HCT116 (cell line): ENCODE results near the gene GBP6. TPM values are rescaled to one million over a fixed set of nuclear protein-coding genes. Genes with fewer than 3 reads are reported as not detected.

ENCODE experiments used
- ATAC-seq: fragments of 200-7000 bp; cut with Tn5 transposase; 2 replicates; pipeline ENCODE4 v1.9.1; 2020; ENCODE audit warnings: mild to moderate bottlenecking, moderate library complexity
- BruUV-seq: library from RNA; stranded (reverse); fragments of 400-500 nt; replicated peaks from 2 replicates; lab custom pipeline; 2021; lab: Mats Ljungman, UMichigan
- CTCF ChIA-PET: fragments of 300-600 bp; sonication (Branson Sonifier 250); formaldehyde crosslinking; loops from one replicate; lab custom pipeline; 2021; ENCODE audit warnings: antibody characterized with exemption; lab: Charles Lee
- POLR2A ChIA-PET: fragments of 300-600, 350-600 bp; sonication (Branson Sonifier 250); formaldehyde crosslinking; loops from one replicate; lab custom pipeline; 2021; ENCODE audit warnings: antibody characterized with exemption; lab: Charles Lee
- RAD21 ChIA-PET, 2 experiments: fragments of 300-600 bp; sonication (Branson Sonifier 250); formaldehyde crosslinking; loops; one replicate each; lab custom pipeline; 2023; ENCODE audit warnings: low total read pairs in 2 of 2; ENCODE audit not compliant: uncharacterized antibody in 2 of 2, unreplicated experiment in 2 of 2, low non-redundant PET in 1 of 2; lab: Charles Lee
- DNase-seq: peaks from one replicate; pipeline ENCODE4 v3.0.0-alpha.2; 2010; ENCODE audit warnings: low read depth, low spot score
- H2AFZ ChIP-seq: fragments of 200-600 bp; shearing (Covaris generic), sonication (generic); 2 replicates; pipeline ENCODE4 v1.6.1; 2017; ENCODE audit warnings: low read depth, mixed run types, mixed read lengths, antibody characterized with exemption, low read length; ENCODE audit not compliant: poor library complexity, severe bottlenecking
- H3K27ac ChIP-seq: 2 replicates; pipeline ENCODE4 v1.5.1; 2012; ENCODE audit warnings: low read depth, low read length
- H3K27me3 ChIP-seq: fragments of 200-600 bp; sonication (generic); 2 replicates; pipeline ENCODE4 v1.6.1; 2016; ENCODE audit warnings: mixed run types, low read length, mixed read lengths; ENCODE audit not compliant: insufficient read depth
- H3K36me3 ChIP-seq, 2 experiments: fragments of 200-500 bp in 1 of 2; fragments of 200-600 bp in 1 of 2; sonication (Bioruptor generic) in 1 of 2; sonication (generic) in 1 of 2; 2 replicates each; pipeline versions ENCODE4 v1.5.1 to v1.6.1; 2014 to 2016; ENCODE audit warnings: low read length in 2 of 2, inconsistent platforms in 1 of 2, mixed read lengths in 1 of 2, mixed run types in 1 of 2; ENCODE audit not compliant: insufficient read depth in 2 of 2, control insufficient read depth in 1 of 2
- H3K4me1 ChIP-seq, 2 experiments: fragments of 200-600 bp in 1 of 2; sonication (generic) in 1 of 2; 2 replicates each; pipeline versions ENCODE4 v1.5.1 to v1.6.1; 2012 to 2017; ENCODE audit warnings: low read length in 2 of 2, inconsistent platforms in 1 of 2, mild to moderate bottlenecking in 1 of 2, mixed read lengths in 1 of 2, mixed run types in 1 of 2, moderate library complexity in 1 of 2; ENCODE audit not compliant: insufficient read depth in 2 of 2, control insufficient read depth in 1 of 2
- H3K4me2 ChIP-seq: fragments of 200-600 bp; sonication (generic); 2 replicates; pipeline ENCODE4 v1.6.1; 2017; ENCODE audit warnings: mixed run types, low read length, mixed read lengths
- H3K4me3 ChIP-seq, 2 experiments: fragments of 200-600 bp in 1 of 2; sonication (generic) in 1 of 2; replicated peaks in 1 of 2; 2 replicates each; pipeline ENCODE4 v1.5.1; 2011 to 2016; ENCODE audit warnings: low read length in 2 of 2, control low read depth in 1 of 2, low read depth in 1 of 2, mild to moderate bottlenecking in 1 of 2, mixed read lengths in 1 of 2, mixed run types in 1 of 2
- H3K79me2 ChIP-seq: fragments of 200-600 bp; sonication (generic); 2 replicates; pipeline ENCODE4 v1.6.1; 2017; ENCODE audit warnings: mild to moderate bottlenecking, mixed run types, low read length, moderate library complexity, mixed read lengths; ENCODE audit not compliant: insufficient read depth
- H3K9ac ChIP-seq: fragments of 200-600 bp; sonication (generic); 2 replicates; pipeline ENCODE4 v1.6.1; 2016; ENCODE audit warnings: low read length, mixed read lengths
- H3K9me2 ChIP-seq: fragments of 200-600 bp; sonication (generic), shearing (Covaris generic); 2 replicates; pipeline ENCODE4 v1.6.1; 2017; ENCODE audit warnings: mixed run types, mild to moderate bottlenecking, moderate library complexity; ENCODE audit not compliant: insufficient read depth
- H3K9me3 ChIP-seq, 2 experiments: fragments of 200-500 bp in 1 of 2; fragments of 200-600 bp in 1 of 2; sonication (Bioruptor generic) in 1 of 2; sonication (generic) in 1 of 2; 2 replicates each; pipeline ENCODE4 v1.6.1; 2014 to 2017; ENCODE audit warnings: low read length in 2 of 2, mixed read lengths in 2 of 2, inconsistent platforms in 1 of 2, low read depth in 1 of 2, mild to moderate bottlenecking in 1 of 2, mixed run types in 1 of 2, moderate library complexity in 1 of 2; ENCODE audit not compliant: control insufficient read depth in 1 of 2, insufficient read depth in 1 of 2
- H4K20me1 ChIP-seq: fragments of 200-600 bp; sonication (generic), shearing (Covaris generic); 2 replicates; pipeline ENCODE4 v1.6.1; 2017; ENCODE audit warnings: mixed run types, mild to moderate bottlenecking, moderate library complexity; ENCODE audit not compliant: insufficient read depth
- FOSL1 ChIP-seq: IDR thresholded peaks from 2 replicates; pipeline ENCODE4 v1.6.1; 2012; ENCODE audit warnings: low read depth
- RAD21 ChIP-seq: IDR thresholded peaks from 2 replicates; pipeline ENCODE4 v1.6.1; 2012; ENCODE audit warnings: low read depth, mild to moderate bottlenecking
- intact Hi-C: fragments of 100-400 bp; cut with micrococcal nuclease; formaldehyde crosslinking; loops from 2 replicates; pipeline ENCODE4 v1.10.0; 2022
- total RNA-seq: library from RNA; stranded (reverse); gene quantifications from one replicate; pipeline ENCODE4 v1.2.1, GENCODE V29; 2021; ENCODE audit not compliant: unreplicated experiment
- TF ChIP-seq, protein P1 (sequence below), 3 experiments: fragments of 200-600 bp in 1 of 3; sonication (generic) in 1 of 3; IDR thresholded peaks in 2 of 3; conservative IDR thresholded peaks in 1 of 3; 2 replicates each; pipeline ENCODE4 v1.5.1; 2012 to 2017; ENCODE audit warnings: low read depth in 2 of 3, low read length in 2 of 3, antibody characterized with exemption in 1 of 3, borderline replicate concordance in 1 of 3, control low read depth in 1 of 3, mild to moderate bottlenecking in 1 of 3, mixed read lengths in 1 of 3, mixed run types in 1 of 3, moderate library complexity in 1 of 3; ENCODE audit not compliant: insufficient read depth in 1 of 3
- TF ChIP-seq, protein P2 (sequence below): IDR thresholded peaks from 2 replicates; pipeline ENCODE4 v1.6.1; 2011; ENCODE audit warnings: mild to moderate bottlenecking, low read length, moderate library complexity; ENCODE audit not compliant: insufficient replicate concordance; ENCODE audit errors: extremely low read depth
- TF ChIP-seq, protein P3 (sequence below): IDR thresholded peaks from 2 replicates; pipeline ENCODE4 v1.6.1; 2012

GBP6 gene
- total RNA-seq, 1 experiment from 2014 or later: not detected

DNA sequence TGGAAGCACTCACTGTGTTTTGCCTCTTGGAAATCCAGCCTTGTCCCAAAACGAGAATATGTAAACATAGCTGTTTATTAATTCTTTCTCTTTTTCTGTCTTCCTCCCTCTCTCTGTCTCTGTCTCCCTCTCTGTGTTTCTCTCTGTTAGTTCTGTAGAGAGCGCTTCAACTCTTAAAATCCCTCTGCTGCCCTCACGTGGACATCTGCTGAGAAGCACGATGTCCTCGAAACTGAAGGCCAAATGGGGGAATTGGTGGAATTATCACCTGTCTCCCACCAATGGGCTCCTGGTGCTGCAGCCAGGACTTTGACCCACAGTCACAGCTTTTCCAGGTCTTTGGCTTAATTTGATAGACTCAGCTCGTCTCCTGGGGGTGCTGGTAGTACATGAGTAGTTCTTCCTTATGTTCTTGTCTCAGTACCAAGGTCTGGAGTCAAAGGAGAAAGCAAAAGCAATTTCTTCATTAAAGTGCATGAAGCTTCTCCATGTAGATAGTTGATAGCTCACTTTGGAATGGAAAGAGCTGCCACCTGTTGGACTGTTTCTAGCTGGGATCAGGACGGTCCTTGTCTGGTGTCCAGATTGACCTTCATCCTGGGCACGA is 5.5 kb upstream of the GBP6 start:
- peak; percentile 63 for DNase-seq
- TF ChIP-seq, protein P1, sequence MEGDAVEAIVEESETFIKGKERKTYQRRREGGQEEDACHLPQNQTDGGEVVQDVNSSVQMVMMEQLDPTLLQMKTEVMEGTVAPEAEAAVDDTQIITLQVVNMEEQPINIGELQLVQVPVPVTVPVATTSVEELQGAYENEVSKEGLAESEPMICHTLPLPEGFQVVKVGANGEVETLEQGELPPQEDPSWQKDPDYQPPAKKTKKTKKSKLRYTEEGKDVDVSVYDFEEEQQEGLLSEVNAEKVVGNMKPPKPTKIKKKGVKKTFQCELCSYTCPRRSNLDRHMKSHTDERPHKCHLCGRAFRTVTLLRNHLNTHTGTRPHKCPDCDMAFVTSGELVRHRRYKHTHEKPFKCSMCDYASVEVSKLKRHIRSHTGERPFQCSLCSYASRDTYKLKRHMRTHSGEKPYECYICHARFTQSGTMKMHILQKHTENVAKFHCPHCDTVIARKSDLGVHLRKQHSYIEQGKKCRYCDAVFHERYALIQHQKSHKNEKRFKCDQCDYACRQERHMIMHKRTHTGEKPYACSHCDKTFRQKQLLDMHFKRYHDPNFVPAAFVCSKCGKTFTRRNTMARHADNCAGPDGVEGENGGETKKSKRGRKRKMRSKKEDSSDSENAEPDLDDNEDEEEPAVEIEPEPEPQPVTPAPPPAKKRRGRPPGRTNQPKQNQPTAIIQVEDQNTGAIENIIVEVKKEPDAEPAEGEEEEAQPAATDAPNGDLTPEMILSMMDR (IDR thresholded peaks at IDR 0.05 in 2 of 3, conservative IDR thresholded peaks at IDR 0.05 in 1 of 3; ENCODE audit: borderline replicate concordance in 1 of 3, insufficient read depth in 1 of 3, low read depth in 2 of 3, low read length in 2 of 3): peak; percentile 65 to 90 (median 81)
- TF ChIP-seq, protein P2, sequence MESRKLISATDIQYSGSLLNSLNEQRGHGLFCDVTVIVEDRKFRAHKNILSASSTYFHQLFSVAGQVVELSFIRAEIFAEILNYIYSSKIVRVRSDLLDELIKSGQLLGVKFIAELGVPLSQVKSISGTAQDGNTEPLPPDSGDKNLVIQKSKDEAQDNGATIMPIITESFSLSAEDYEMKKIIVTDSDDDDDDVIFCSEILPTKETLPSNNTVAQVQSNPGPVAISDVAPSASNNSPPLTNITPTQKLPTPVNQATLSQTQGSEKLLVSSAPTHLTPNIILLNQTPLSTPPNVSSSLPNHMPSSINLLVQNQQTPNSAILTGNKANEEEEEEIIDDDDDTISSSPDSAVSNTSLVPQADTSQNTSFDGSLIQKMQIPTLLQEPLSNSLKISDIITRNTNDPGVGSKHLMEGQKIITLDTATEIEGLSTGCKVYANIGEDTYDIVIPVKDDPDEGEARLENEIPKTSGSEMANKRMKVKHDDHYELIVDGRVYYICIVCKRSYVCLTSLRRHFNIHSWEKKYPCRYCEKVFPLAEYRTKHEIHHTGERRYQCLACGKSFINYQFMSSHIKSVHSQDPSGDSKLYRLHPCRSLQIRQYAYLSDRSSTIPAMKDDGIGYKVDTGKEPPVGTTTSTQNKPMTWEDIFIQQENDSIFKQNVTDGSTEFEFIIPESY: no peak
- TF ChIP-seq, protein P3, sequence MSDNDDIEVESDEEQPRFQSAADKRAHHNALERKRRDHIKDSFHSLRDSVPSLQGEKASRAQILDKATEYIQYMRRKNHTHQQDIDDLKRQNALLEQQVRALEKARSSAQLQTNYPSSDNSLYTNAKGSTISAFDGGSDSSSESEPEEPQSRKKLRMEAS: peak; percentile 57; the same call in 1 of the 2 replicates
- TF ChIP-seq FOSL1: no peak
- peak; percentile 88 for TF ChIP-seq RAD21
- TF ChIP-seq, all 23 proteins: peak for 3
- Histone ChIP-seq H3K9me2 (no peaks in the 10 kb centered on the region), H3K4me1 (no peaks in the 10 kb centered on the region), H3K36me3 (no peaks in the 10 kb centered on the region), H3K4me3 (no peak overlapping the region), H4K20me1 (no peaks in the 10 kb centered on the region), H3K4me2 (no peak overlapping the region), H3K9me3 (no peaks in the 10 kb centered on the region), H3K27ac (no peak overlapping the region), H3K9ac (no peak overlapping the region), H3K27me3 (no peaks in the 10 kb centered on the region), H3K79me2 (no peaks in the 10 kb centered on the region), H2AFZ (peak overlapping the region; percentile 42)
- BruUV-seq: no TSS peak
- intact Hi-C loops: loop anchor here (1.0 to 2.0 kb wide), 5 partner anchors 97 to 620 kb away; no protein-coding TSS in a partner anchor
- peak; percentile 96 for ATAC-seq
- RAD21 ChIA-PET: interaction anchor here in 1 of 2 experiments (1.2 to 1.3 kb wide), 2 partner anchors 273 to 374 kb away, joined by 3 read pairs; no protein-coding TSS in a partner anchor
- CTCF ChIA-PET: interaction anchor here (0.8 to 3.0 kb wide), 3 partner anchors 274 to 361 kb away, joined by 6 to 46 read pairs (median 13); no protein-coding TSS in a partner anchor
- POLR2A ChIA-PET: interaction anchor here (1.4 kb wide), 1 partner anchor 273 kb away, joined by 6 read pairs; no protein-coding TSS in a partner anchor
